ENCODE results near the gene TSPYL1. TPM values are rescaled to one million over a fixed set of nuclear protein-coding genes. Genes with fewer than 3 reads are reported as not detected.
"Not testable (repeated sequence)": the region's sequence is repeated elsewhere in the genome, so short reads cannot be mapped to it uniquely, and the experiment has no call there.

The TSPYL1 gene
- total and polyA plus RNA-seq, 2 experiments from 2014 or later: 24.9 to 66.1 TPM

DNA sequence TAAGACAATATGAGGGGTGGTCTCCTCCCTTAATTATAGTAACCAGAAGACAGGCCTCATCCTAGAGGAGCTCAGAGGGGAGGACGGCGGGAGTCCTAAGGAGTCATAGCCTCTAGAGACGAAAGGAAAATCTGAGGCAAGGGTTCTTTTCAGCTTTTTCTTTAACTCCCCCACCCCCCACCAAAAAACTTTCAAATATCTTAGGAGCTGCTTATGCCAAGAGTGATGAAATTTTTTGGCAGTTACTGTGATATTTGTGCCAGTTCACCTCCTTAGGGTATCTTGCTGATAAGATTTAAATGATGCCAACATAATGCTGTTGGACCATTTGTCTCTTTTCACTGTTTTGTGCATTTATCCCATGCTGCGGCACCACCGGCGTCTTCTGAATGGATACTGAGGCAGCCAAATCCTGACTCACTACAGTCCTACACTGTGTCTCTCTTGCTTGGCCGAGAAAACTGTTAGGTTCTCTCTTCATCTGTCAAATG is 46.5 kb upstream of the TSPYL1 start (continued):
- no peak for TF ChIP-seq ZNF462 (CRISPR knock-in tag; IDR thresholded peaks at IDR 0.05)

- not testable (repeated sequence) for H3K27me3 Mint-ChIP-seq (ENCODE audit: insufficient read depth, low read depth, poor library complexity); ATAC-seq; H3F3A ChIP-seq (replicated peaks; ENCODE audit: low read depth)
Observed at GRCh38 chr6:116325634-116326132, 46.0 kb upstream of the TSPYL1 start.

DNA sequence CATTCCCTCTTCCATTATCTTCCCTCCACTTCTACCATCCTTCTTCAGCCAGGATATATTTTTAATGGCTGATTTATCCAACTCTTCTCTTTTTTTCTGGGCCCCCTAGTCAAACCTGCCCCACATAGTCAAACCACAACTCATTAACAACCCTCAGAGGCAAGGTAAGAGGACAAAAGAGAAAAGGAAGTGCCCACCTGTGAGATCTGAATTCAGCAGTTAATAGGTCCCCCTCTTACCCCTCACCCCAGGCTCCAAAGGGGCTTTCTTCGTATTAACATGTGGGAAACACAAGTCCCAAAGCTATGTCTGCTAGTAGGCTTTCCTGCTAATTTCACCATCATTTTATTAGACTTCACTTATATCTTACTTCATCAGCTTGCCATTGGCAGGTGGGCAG is 44.1 kb upstream of the TSPYL1 start:
- H3K9me2 ChIP-seq (ENCODE audit: insufficient read depth): no peaks in the 10 kb centered on the region
- ATAC-seq (peak; percentile 63), DNase-seq (ENCODE audit: low spot score) (peak; percentile 48)
- H3K4me1 Mint-ChIP-seq: peaks cover 69% of the 10 kb centered on the region
- no peaks in the 10 kb centered on the region for H3F3A ChIP-seq (replicated peaks; ENCODE audit: low read depth)
- no peaks in the 10 kb centered on the region for H3K79me2 ChIP-seq (replicated peaks; ENCODE audit: insufficient read depth)
- H2AFZ ChIP-seq: no peak overlapping the region
- peaks cover 66% of the 10 kb centered on the region for H3K4me1 ChIP-seq (ENCODE audit: insufficient read depth)
- peak overlapping the region; percentile 38 for H3K4me3 Mint-ChIP-seq
- peak overlapping the region; percentile 65 for H3K27ac ChIP-seq (ENCODE audit: low read depth)
- H3K27me3 ChIP-seq (ENCODE audit: insufficient read depth): no peaks in the 10 kb centered on the region
- H3K36me3 ChIP-seq (ENCODE audit: insufficient read depth): no peaks in the 10 kb centered on the region
- H3K27ac Mint-ChIP-seq: peak overlapping the region; percentile 94
- peak overlapping the region; percentile 61 for H3K4me2 ChIP-seq
- no peaks in the 10 kb centered on the region for H4K20me1 ChIP-seq (replicated peaks; ENCODE audit: insufficient read depth)
- peak overlapping the region; percentile 29 for H3K4me3 ChIP-seq
- H3K27me3 Mint-ChIP-seq (ENCODE audit: insufficient read depth, low read depth, poor library complexity): no peaks in the 10 kb centered on the region
- peaks cover 4% of the 10 kb centered on the region; the same call in 2 of the 3 replicates for H3K36me3 Mint-ChIP-seq (ENCODE audit: low read depth)
- peaks cover 3% of the 10 kb centered on the region; the same call in 1 of the 3 replicates for H3K9me3 Mint-ChIP-seq
- TF ChIP-seq ZNF114 (CRISPR knock-in tag; IDR thresholded peaks at IDR 0.05) (no peak), ZNF331 (CRISPR knock-in tag; IDR thresholded peaks at IDR 0.05; ENCODE audit: low read depth) (no peak), STAT1 (IDR thresholded peaks at IDR 0.05; ENCODE audit: unreplicated experiment) (no peak), ETS1 (IDR thresholded peaks at IDR 0.05) (peak; percentile 52; the same call in 1 of the 2 replicates), EZH2phosphoT487 (IDR thresholded peaks at IDR 0.05; ENCODE audit: unreplicated experiment) (no peak), EZH2 (IDR thresholded peaks at IDR 0.05; ENCODE audit: low read depth, unreplicated experiment) (no peak)
- TF ChIP-seq, protein P1, sequence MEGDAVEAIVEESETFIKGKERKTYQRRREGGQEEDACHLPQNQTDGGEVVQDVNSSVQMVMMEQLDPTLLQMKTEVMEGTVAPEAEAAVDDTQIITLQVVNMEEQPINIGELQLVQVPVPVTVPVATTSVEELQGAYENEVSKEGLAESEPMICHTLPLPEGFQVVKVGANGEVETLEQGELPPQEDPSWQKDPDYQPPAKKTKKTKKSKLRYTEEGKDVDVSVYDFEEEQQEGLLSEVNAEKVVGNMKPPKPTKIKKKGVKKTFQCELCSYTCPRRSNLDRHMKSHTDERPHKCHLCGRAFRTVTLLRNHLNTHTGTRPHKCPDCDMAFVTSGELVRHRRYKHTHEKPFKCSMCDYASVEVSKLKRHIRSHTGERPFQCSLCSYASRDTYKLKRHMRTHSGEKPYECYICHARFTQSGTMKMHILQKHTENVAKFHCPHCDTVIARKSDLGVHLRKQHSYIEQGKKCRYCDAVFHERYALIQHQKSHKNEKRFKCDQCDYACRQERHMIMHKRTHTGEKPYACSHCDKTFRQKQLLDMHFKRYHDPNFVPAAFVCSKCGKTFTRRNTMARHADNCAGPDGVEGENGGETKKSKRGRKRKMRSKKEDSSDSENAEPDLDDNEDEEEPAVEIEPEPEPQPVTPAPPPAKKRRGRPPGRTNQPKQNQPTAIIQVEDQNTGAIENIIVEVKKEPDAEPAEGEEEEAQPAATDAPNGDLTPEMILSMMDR (conservative IDR thresholded peaks at IDR 0.05; ENCODE audit: low read depth in 2 of 2): no peak

More at GRCh38 chr6:116325634-116326132, 46.0 kb upstream of the TSPYL1 start:
- not testable (repeated sequence) for H3K27ac ChIP-seq (ENCODE audit: low read depth); H2AFZ ChIP-seq; H3K4me3 ChIP-seq; DNase-seq (ENCODE audit: low spot score); H3K4me3 Mint-ChIP-seq; H4K20me1 ChIP-seq (replicated peaks; ENCODE audit: insufficient read depth); H3K36me3 ChIP-seq (ENCODE audit: insufficient read depth); H3K9me3 Mint-ChIP-seq; H3K36me3 Mint-ChIP-seq (ENCODE audit: low read depth); H3K9me2 ChIP-seq (ENCODE audit: insufficient read depth); H3K27me3 ChIP-seq (ENCODE audit: insufficient read depth); H3K79me2 ChIP-seq (replicated peaks; ENCODE audit: insufficient read depth)
- peak overlapping the region; percentile 79 for H3K27ac Mint-ChIP-seq
- Histone ChIP-seq H3K4me1 (ENCODE audit: insufficient read depth) (peaks cover 72% of the 10 kb centered on the region), H3K4me2 (peak overlapping the region; percentile 61)
- peaks cover 78% of the 10 kb centered on the region for H3K4me1 Mint-ChIP-seq

Measured in GM23338 (cell line).